HEK293T (cell line): ENCODE results near the gene OAT.

ENCODE experiments used
- CTCF ChIA-PET: fragments of 350-600 bp; formaldehyde crosslinking; extraction: SDS; loops from one replicate; lab custom pipeline; 2021; ENCODE audit warnings: antibody characterized with exemption, inconsistent platforms; lab: Yijun Ruan, JAX
- POLR2A ChIA-PET: fragments of 350-600 bp; formaldehyde crosslinking; extraction: SDS; loops from one replicate; lab custom pipeline; 2020; ENCODE audit warnings: antibody characterized with exemption, inconsistent platforms; lab: Yijun Ruan, JAX
- DNase-seq: peaks from one replicate; pipeline ENCODE4 v3.0.0; 2012; ENCODE audit warnings: mixed read lengths; ENCODE audit errors: extremely low spot score
- ARNT ChIP-seq: fragments of 450-650 bp; IDR thresholded peaks from 2 replicates; pipeline ENCODE4 v1.6.1; 2017; ENCODE audit warnings: mild to moderate bottlenecking
- BHLHE40 ChIP-seq: fragments of 450-650 bp; IDR thresholded peaks from 2 replicates; pipeline ENCODE4 v1.6.1; 2016; ENCODE audit warnings: mild to moderate bottlenecking, moderate library complexity, borderline replicate concordance
- CTBP1 ChIP-seq: fragments of 450-650 bp; IDR thresholded peaks from 2 replicates; pipeline ENCODE4 v1.6.1; 2016; ENCODE audit warnings: borderline replicate concordance
- ELF4 ChIP-seq: fragments of 450-650 bp; IDR thresholded peaks from 2 replicates; pipeline ENCODE4 v1.6.1; 2017; ENCODE audit warnings: antibody characterized with exemption
- FOXA1 ChIP-seq: fragments of 450-650 bp; IDR thresholded peaks from 2 replicates; pipeline ENCODE4 v1.6.1; 2016; ENCODE audit warnings: mild to moderate bottlenecking
- FOXK2 ChIP-seq: fragments of 450-650 bp; IDR thresholded peaks from 2 replicates; pipeline ENCODE4 v1.6.1; 2016; ENCODE audit warnings: mild to moderate bottlenecking
- FOXM1 ChIP-seq: fragments of 450-650 bp; IDR thresholded peaks from 2 replicates; pipeline ENCODE4 v1.6.1; 2017; ENCODE audit warnings: mild to moderate bottlenecking, borderline replicate concordance
- HDGF ChIP-seq: fragments of 450-650 bp; IDR thresholded peaks from 2 replicates; pipeline ENCODE4 v1.6.1; 2017; ENCODE audit warnings: antibody characterized with exemption, borderline replicate concordance
- L3MBTL2 ChIP-seq: fragments of 450-650 bp; conservative IDR thresholded peaks from 2 replicates; pipeline ENCODE4 v1.6.1; 2016; ENCODE audit warnings: mild to moderate bottlenecking
- LEF1 ChIP-seq: fragments of 450-650 bp; IDR thresholded peaks from 2 replicates; pipeline ENCODE4 v1.6.1; 2017; ENCODE audit warnings: mild to moderate bottlenecking, borderline replicate concordance
- NFRKB ChIP-seq: fragments of 450-650 bp; IDR thresholded peaks from 2 replicates; pipeline ENCODE4 v1.6.1; 2016; ENCODE audit warnings: mild to moderate bottlenecking, moderate library complexity
- PKNOX1 ChIP-seq: fragments of 450-650 bp; IDR thresholded peaks from 2 replicates; pipeline ENCODE4 v1.6.1; 2016
- SP1 ChIP-seq: fragments of 450-650 bp; IDR thresholded peaks from 2 replicates; pipeline ENCODE4 v1.6.1; 2017
- SUZ12 ChIP-seq: fragments of 450-650 bp; IDR thresholded peaks from 2 replicates; pipeline ENCODE4 v1.6.1; 2016; ENCODE audit warnings: mild to moderate bottlenecking
- TARDBP ChIP-seq: fragments of 450-650 bp; IDR thresholded peaks from 2 replicates; pipeline ENCODE4 v1.6.1; 2016
- ZNF384 ChIP-seq: fragments of 450-650 bp; IDR thresholded peaks from 2 replicates; pipeline ENCODE4 v1.6.1; 2016

The OAT gene

GRCh38 chr10:124380256-124380995, 38.3 kb downstream of the OAT start:
- POLR2A ChIA-PET = interaction anchor here (1.3 kb wide), 1 partner anchor 8 kb away, joined by 3 read pairs; no protein-coding TSS in a partner anchor
- CTCF ChIA-PET = interaction anchor here (1.2 to 1.5 kb wide), 2 partner anchors 8 to 385 kb away, joined by 4 to 7 read pairs; no protein-coding TSS in a partner anchor
- DNase-seq = no peak
- TF ChIP-seq CTBP1 = no peak
- no peak for TF ChIP-seq PKNOX1
- no peak for TF ChIP-seq L3MBTL2
- TF ChIP-seq TARDBP = no peak
- TF ChIP-seq SP1 = no peak
- no peak for TF ChIP-seq HDGF
- TF ChIP-seq FOXK2 = no peak
- TF ChIP-seq LEF1 = no peak
- TF ChIP-seq ZNF384 = no peak
- TF ChIP-seq ELF4 = no peak
- TF ChIP-seq SUZ12 = no peak
- no peak for TF ChIP-seq FOXA1

DNA sequence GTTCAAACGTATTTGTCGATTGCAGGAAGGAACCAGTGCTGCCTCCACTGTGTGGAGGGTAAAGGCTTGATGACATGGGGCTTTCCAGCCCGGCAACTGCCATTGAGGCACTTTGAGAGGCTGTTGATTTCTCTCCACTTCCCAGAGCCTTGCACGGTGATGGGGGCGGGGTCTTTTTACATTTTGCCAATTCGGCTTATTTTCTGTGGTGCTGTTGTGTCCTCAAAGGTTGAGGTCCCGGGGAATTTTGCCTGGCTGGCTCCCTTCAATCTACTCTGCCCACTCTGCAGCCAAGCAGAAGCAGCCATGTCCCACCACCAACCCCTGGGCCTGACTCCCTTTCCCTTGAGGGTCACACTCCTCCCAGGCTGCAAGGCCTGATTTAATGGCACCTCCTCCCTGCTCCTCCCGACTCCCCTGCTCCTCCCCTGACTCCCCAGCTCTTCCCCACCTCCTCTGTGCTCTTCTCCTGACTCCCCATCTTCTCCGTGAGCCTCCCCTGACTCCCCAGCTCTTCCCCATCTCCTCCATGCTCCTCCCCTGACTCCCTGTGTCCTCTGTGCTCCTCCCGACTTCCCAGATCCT, 39.0 kb downstream of the OAT start:
- no peak for DNase-seq
- ChIA-PET POLR2A (interaction anchor here (1.3 kb wide), 1 partner anchor 9 kb away, joined by 3 read pairs; no protein-coding TSS in a partner anchor), CTCF (interaction anchor here (0.5 to 1.5 kb wide), 3 partner anchors 9 to 384 kb away, joined by 4 to 8 read pairs (median 7); no protein-coding TSS in a partner anchor)
- no peak for TF ChIP-seq FOXM1
- no peak for TF ChIP-seq LEF1
- no peak for TF ChIP-seq HDGF
- TF ChIP-seq ELF4 = no peak
- no peak for TF ChIP-seq NFRKB
- no peak for TF ChIP-seq ZNF384
- no peak for TF ChIP-seq SP1
- TF ChIP-seq BHLHE40 = no peak
- no peak for TF ChIP-seq FOXK2

DNA sequence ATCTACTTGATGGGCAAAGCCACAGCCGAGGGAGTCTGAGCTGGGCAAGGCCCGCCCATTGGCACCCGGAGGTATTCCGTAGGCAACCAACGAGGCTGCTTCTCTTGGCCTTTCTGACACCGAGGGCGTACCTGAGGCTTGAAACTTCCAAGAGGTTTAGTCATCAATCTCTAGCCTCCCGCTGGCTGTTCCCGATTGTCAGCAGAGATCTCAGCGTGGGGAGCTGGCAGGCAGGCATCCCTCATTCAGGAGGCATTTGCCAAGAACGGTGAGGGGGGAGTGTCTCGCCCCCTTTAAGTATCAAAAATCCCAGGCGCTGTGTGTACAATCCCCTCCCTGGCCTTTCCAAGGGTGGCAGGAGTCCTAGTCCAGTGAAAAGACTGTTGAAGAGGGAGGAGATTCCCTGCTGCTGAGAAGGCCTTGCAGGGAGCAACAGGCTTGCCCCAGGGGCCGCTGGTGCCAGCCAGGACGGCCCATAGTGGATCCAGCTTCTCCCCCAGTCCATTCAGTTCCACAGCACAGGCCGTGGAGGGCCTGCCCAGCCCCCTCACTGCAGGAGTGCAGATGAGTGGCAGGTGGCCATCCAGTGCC, 39.7 kb downstream of the OAT start:
- no peak for DNase-seq
- ChIA-PET POLR2A (interaction anchor here (1.2 kb wide), 1 partner anchor 10 kb away, joined by 3 read pairs; no protein-coding TSS in a partner anchor), CTCF (no interaction called here)
- TF ChIP-seq CTBP1 (no peak), SUZ12 (no peak), FOXK2 (no peak), FOXM1 (no peak), BHLHE40 (no peak), LEF1 (no peak)

- ChIA-PET CTCF (no interaction called here), POLR2A (interaction anchor here (1.2 kb wide), 1 partner anchor 11 kb away, joined by 3 read pairs; no protein-coding TSS in a partner anchor)
- TF ChIP-seq LEF1 (no peak), ELF4 (no peak), HDGF (no peak), BHLHE40 (no peak), ZNF384 (no peak)
- no peak for DNase-seq
Observed at GRCh38 chr10:124378271-124378670, 40.5 kb downstream of the OAT start.

DNA sequence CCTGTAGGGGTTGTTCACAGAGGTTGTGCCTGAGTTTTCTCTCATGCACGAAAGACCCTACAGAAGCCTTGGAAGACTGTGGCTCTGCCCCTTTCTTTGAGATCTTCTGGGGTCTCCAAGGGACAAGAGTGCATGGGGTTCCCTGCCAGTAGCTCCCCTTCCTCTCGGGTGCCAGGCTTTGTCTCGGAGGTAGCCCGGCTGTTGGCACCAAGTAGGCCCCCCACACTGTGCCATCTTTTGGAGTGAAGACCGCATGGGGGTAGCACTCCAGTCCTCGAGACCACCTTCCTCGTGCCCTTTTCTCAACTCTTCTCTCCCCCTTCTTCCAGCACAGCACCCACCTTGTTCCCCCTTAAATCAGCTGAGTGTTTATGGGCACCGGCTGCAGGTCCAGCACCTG, 41.6 kb downstream of the OAT start:
- ChIA-PET POLR2A (no interaction called here), CTCF (no interaction called here)
- TF ChIP-seq ELF4 = no peak
- TF ChIP-seq SUZ12 = no peak
- TF ChIP-seq ARNT = no peak
- TF ChIP-seq LEF1 = no peak
- TF ChIP-seq ZNF384 = no peak
- TF ChIP-seq SP1 = no peak
- TF ChIP-seq FOXA1 = no peak
- no peak for TF ChIP-seq CTBP1
- TF ChIP-seq FOXM1 = no peak

DNA sequence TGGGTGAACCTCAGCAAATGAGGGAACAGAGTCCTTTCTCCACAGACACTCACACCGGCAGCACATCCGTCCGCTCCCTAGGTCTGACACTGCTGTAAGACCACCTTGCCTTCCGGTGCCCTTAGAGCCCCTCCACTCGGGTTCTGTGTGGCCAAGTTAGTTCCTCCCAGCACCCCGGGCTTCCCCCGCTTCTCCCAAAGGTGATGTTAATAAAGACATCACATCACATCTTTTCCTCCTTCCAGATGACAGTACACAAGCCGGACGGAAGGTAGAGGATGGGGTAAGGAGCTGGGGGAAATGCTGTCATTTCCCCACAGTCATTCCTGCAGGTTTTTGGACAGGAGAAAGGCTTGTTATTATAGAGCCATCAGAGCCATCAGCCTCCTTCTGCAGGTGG, 42.3 kb downstream of the OAT start:
- ChIA-PET POLR2A (no interaction called here), CTCF (no interaction called here)
- TF ChIP-seq TARDBP = no peak
- TF ChIP-seq ARNT = no peak
- TF ChIP-seq ELF4 = no peak
- TF ChIP-seq LEF1 = no peak
- TF ChIP-seq SUZ12 = no peak
- no peak for TF ChIP-seq FOXA1
- no peak for TF ChIP-seq NFRKB
- no peak for TF ChIP-seq BHLHE40
- no peak for TF ChIP-seq FOXM1
- TF ChIP-seq CTBP1 = no peak
- TF ChIP-seq SP1 = no peak
- TF ChIP-seq PKNOX1 = no peak
- TF ChIP-seq L3MBTL2 = no peak
- TF ChIP-seq HDGF = no peak
- no peak for DNase-seq

More for the DNA sequence above, 41.6 kb downstream of the OAT start:
- no peak for DNase-seq
